Natural killer cell (primary cell): Measurements from ENCODE around the gene CAMSAP1. TPM values are rescaled to one million over a fixed set of nuclear protein-coding genes. Genes with fewer than 3 reads are reported as not detected.
A peak's percentile ranks its signal among the peaks of the same experiment; 100 is the strongest.

Source experiments
- ATAC-seq, 3 donors: fragments of 150-1000 bp in 2 of 3; fragments of 200-7000 bp in 1 of 3; cut with Tn5 transposase; 1 replicate in 1 of 3; 2 replicates in 2 of 3; pipeline ENCODE4 v1.10.0; 2021; ENCODE audit warnings: mild to moderate bottlenecking in 2 of 3, moderate library complexity in 2 of 3
- DNase-seq, 2 donors: peaks; one replicate each; pipeline versions ENCODE4 v3.0.0 to v3.0.0-alpha.2; 2013 to 2021; ENCODE audit warnings: mixed read lengths in 1 of 2
- H3K27ac ChIP-seq: one replicate; pipeline ENCODE4 v1.5.1; 2013; ENCODE audit warnings: mild to moderate bottlenecking, low read length
- H3K27me3 ChIP-seq: one replicate; pipeline ENCODE4 v1.6.1; 2013; ENCODE audit warnings: low read length; ENCODE audit not compliant: control insufficient read depth, insufficient read depth
- H3K36me3 ChIP-seq: one replicate; pipeline ENCODE4 v1.6.1; 2013; ENCODE audit warnings: low read length; ENCODE audit not compliant: control insufficient read depth, insufficient read depth
- H3K4me1 ChIP-seq: one replicate; pipeline ENCODE4 v1.6.1; 2013; ENCODE audit warnings: low read length; ENCODE audit not compliant: control insufficient read depth, insufficient read depth
- H3K4me3 ChIP-seq: one replicate; pipeline ENCODE4 v1.5.1; 2013; ENCODE audit warnings: low read length
- H3K9me3 ChIP-seq: one replicate; pipeline ENCODE4 v1.6.1; 2013; ENCODE audit warnings: low read length; ENCODE audit not compliant: control insufficient read depth, insufficient read depth
- H3K27ac Mint-ChIP-seq, 2 donors: one replicate each; pipeline ENCODE4 v1.8.0; 2022; ENCODE audit warnings: mild to moderate bottlenecking in 2 of 2, mixed read lengths in 2 of 2, moderate library complexity in 1 of 2
- H3K27me3 Mint-ChIP-seq, 2 donors: one replicate each; pipeline ENCODE4 v1.8.0; 2022; ENCODE audit warnings: low read depth in 2 of 2, mixed read lengths in 2 of 2
- H3K36me3 Mint-ChIP-seq: one replicate; pipeline ENCODE4 v1.8.0; 2022; ENCODE audit warnings: mixed read lengths
- H3K4me1 Mint-ChIP-seq, 2 donors: one replicate each; pipeline ENCODE4 v1.8.0; 2022; ENCODE audit warnings: mixed read lengths in 2 of 2
- H3K4me3 Mint-ChIP-seq: one replicate; pipeline ENCODE4 v1.8.0; 2022; ENCODE audit warnings: mild to moderate bottlenecking, moderate library complexity, mixed read lengths
- H3K9me3 Mint-ChIP-seq, 2 donors: one replicate each; pipeline ENCODE4 v1.8.0; 2022; ENCODE audit warnings: mixed read lengths in 2 of 2
- WGBS: methylation state at CpG from one replicate; pipeline ENCODE4 v1.1.7; 2013; ENCODE audit warnings: missing lambda C conversion rate; ENCODE audit not compliant: insufficient coverage; 5-methylcytosine and 5-hydroxymethylcytosine counted together
- intact Hi-C: fragments of 100-400 bp; cut with micrococcal nuclease; formaldehyde crosslinking; loops from one replicate; pipeline ENCODE4 v1.14.2; 2022
- total RNA-seq, 4 donors: library from RNA; stranded (reverse); fragments of 120-200 nt in 1 of 4; gene quantifications; one replicate each; pipeline versions ENCODE4 v1.2.3 to v1.2.4, GENCODE V29; 2013 to 2022
- TF ChIP-seq, protein P1 (sequence below): fragments of 200-600 bp; IDR thresholded peaks from one replicate; pipeline ENCODE4 v1.8.0; 2022; ENCODE audit warnings: antibody characterized with exemption

Gene CAMSAP1, protein sequence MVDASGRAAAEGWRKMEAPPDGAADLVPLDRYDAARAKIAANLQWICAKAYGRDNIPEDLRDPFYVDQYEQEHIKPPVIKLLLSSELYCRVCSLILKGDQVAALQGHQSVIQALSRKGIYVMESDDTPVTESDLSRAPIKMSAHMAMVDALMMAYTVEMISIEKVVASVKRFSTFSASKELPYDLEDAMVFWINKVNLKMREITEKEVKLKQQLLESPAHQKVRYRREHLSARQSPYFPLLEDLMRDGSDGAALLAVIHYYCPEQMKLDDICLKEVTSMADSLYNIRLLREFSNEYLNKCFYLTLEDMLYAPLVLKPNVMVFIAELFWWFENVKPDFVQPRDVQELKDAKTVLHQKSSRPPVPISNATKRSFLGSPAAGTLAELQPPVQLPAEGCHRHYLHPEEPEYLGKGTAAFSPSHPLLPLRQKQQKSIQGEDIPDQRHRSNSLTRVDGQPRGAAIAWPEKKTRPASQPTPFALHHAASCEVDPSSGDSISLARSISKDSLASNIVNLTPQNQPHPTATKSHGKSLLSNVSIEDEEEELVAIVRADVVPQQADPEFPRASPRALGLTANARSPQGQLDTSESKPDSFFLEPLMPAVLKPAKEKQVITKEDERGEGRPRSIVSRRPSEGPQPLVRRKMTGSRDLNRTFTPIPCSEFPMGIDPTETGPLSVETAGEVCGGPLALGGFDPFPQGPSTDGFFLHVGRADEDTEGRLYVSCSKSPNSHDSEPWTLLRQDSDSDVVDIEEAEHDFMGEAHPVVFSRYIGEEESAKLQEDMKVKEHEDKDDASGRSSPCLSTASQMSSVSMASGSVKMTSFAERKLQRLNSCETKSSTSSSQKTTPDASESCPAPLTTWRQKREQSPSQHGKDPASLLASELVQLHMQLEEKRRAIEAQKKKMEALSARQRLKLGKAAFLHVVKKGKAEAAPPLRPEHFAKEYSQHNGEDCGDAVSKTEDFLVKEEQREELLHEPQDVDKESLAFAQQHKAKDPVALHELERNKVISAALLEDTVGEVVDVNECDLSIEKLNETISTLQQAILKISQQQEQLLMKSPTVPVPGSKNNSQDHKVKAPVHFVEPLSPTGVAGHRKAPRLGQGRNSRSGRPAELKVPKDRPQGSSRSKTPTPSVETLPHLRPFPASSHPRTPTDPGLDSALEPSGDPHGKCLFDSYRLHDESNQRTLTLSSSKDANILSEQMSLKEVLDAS (N-terminal part only)
- total RNA-seq = 10 to 100 TPM; 25.9 to 33.5 (median 28.1) TPM
- 24.0 TPM for total RNA-seq (2013)

DNA sequence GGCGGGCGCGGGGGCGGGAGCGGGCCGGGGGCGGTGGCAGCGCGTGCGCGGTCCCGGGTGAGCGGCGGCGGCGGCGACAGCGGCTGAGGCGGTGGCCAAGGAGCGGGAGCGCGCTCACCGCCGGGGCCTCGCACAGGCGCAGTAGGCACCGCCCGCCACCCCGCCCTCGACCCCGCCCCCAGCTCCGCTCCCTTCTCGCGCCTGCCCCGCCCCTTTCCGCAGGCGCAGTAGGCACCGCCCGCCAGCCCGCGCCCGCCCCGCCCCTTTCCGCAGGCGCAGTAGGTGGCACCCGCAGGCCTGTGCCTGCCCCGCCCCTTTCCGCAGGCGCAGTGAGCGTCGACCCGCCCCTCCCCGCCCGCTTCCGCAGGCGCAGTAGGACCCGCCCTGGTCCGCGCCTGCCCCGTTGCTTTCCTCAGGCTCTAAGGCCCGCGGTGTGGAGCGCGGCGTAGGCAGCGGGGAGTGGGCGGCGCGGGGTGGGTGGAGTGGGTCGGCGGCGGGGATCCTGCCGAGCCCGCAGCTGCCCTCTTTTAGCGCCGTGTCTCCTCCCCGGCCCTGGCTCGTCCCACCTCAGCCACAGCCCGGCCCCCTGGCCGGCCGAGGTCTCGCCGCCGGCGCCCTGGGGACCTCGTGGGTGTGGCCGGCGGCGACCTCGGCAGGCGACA lies at the start of gene CAMSAP1:
Gene CAMSAP1 (minus strand): TSS at position 116 of the 662 bp plus-strand sequence. CDS start 387 bp downstream, outside the sequence.
- no peaks in the 10 kb centered on the region for H3K27me3 ChIP-seq
- peak; percentile 88 to 93 (median 88) for ATAC-seq
- H3K27me3 Mint-ChIP-seq = no peaks in the 10 kb centered on the region
- peak within 1 kb of the TSS; percentile 86 for H3K4me3 Mint-ChIP-seq
- peaks cover 0 to 3% of the 10 kb centered on the region in 2 donors for H3K9me3 Mint-ChIP-seq
- TF ChIP-seq, protein P1, sequence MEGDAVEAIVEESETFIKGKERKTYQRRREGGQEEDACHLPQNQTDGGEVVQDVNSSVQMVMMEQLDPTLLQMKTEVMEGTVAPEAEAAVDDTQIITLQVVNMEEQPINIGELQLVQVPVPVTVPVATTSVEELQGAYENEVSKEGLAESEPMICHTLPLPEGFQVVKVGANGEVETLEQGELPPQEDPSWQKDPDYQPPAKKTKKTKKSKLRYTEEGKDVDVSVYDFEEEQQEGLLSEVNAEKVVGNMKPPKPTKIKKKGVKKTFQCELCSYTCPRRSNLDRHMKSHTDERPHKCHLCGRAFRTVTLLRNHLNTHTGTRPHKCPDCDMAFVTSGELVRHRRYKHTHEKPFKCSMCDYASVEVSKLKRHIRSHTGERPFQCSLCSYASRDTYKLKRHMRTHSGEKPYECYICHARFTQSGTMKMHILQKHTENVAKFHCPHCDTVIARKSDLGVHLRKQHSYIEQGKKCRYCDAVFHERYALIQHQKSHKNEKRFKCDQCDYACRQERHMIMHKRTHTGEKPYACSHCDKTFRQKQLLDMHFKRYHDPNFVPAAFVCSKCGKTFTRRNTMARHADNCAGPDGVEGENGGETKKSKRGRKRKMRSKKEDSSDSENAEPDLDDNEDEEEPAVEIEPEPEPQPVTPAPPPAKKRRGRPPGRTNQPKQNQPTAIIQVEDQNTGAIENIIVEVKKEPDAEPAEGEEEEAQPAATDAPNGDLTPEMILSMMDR = no peak
- peak; percentile 94 to 97 for DNase-seq
- peaks cover 28% of the 10 kb centered on the region for H3K4me1 ChIP-seq
- H3K27ac ChIP-seq = peak within 1 kb of the TSS; percentile 38
- H3K4me3 ChIP-seq = peak within 1 kb of the TSS; percentile 61
- intact Hi-C loops = loop anchor here (2.0 kb wide), 1 partner anchor 19 kb away; no protein-coding TSS in a partner anchor
- peaks cover 3% of the 10 kb centered on the region for H3K36me3 ChIP-seq
- H3K4me1 Mint-ChIP-seq = peaks cover 42 to 43% of the 10 kb centered on the region in 2 donors
- H3K27ac Mint-ChIP-seq = peak within 1 kb of the TSS; percentile 69 to 71
- H3K36me3 Mint-ChIP-seq = no peaks in the 10 kb centered on the region
- no peaks in the 10 kb centered on the region for H3K9me3 ChIP-seq
- WGBS = under 1% methylated on average over 91 of the region's 91 CpGs

DNA sequence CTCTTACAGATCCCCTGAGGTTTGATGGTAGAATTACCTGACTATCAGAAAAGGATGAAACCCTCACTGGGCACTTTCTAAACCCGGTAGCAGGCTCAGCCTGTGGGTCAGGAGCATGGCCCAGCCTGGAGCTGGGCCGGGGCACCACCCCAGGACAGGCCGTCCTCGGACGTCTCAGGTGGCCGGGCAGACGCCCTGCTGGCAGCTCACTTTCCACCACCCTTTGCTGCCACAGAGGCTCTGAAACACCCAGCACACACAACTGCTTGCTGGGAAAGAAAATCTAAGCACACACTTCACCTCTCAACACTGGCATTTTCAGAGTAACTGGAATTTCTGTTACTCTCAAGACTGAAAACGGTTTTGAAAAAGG lies 49.4 kb upstream of the CAMSAP1 start:
- H3K4me1 Mint-ChIP-seq = peaks cover 23 to 34% of the 10 kb centered on the region in 2 donors
- H3K27me3 Mint-ChIP-seq = no peaks in the 10 kb centered on the region
- DNase-seq = no peak
- intact Hi-C loops = no loop called here
- H3K27ac Mint-ChIP-seq = no peak overlapping the region
- H3K9me3 Mint-ChIP-seq = no peaks in the 10 kb centered on the region
- WGBS = 97% methylated on average over 8 of the region's 8 CpGs
- no peaks in the 10 kb centered on the region for H3K9me3 ChIP-seq
- H3K27me3 ChIP-seq = no peaks in the 10 kb centered on the region
- peaks cover 19% of the 10 kb centered on the region for H3K4me1 ChIP-seq
- H3K27ac ChIP-seq = no peak overlapping the region
- TF ChIP-seq, protein P1 = no peak
- peaks cover 12% of the 10 kb centered on the region for H3K36me3 ChIP-seq
- no peak overlapping the region for H3K4me3 ChIP-seq
- H3K36me3 Mint-ChIP-seq = no peaks in the 10 kb centered on the region
- no peak overlapping the region for H3K4me3 Mint-ChIP-seq
- no peak for ATAC-seq

DNA sequence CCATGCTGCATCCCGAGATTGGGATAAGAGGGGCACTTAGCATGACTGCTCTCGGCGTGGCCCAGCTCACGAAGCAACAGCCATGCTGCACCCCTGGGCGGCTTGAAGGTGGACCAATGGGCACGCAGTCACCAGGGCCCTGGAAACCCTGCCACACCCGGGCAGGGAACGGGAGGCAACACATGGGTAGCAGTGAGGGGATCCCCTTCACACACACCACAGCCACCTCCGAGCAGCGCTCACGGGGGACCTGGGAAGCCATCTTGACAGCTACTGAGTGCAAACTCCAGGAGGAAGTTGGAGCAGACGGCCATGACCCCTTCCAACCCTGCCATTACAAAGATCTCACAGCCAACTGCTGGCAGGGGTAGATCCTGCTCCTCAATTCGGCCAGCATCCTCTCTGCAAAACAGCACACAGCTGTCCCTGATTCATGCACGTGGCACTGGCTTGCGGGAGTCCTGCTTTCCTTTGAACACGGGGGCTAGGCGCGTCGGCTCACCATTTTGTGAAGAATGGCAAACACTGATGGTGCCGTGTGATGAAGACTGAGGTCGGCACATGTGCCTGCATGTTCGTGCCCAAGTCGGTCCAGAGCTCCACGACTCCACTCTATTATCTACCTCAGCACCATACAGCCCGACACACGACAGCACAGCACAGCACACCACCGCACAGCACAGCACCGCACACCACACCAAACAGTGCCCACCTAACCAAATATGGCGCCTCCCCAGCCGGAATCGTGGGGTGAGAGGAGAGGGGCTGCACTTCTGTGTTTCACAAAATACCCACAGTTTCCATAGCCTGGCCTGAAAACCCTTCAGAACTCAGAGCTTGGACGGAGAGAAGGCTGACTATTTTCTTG lies 48.8 kb upstream of the CAMSAP1 start:
- Mint-ChIP-seq H3K4me1 (peaks cover 17 to 28% of the 10 kb centered on the region in 2 donors), H3K27me3 (no peaks in the 10 kb centered on the region), H3K27ac (no peak overlapping the region), H3K4me3 (no peak overlapping the region), H3K36me3 (no peaks in the 10 kb centered on the region), H3K9me3 (no peaks in the 10 kb centered on the region)
- Histone ChIP-seq H3K27ac (no peak overlapping the region), H3K4me1 (peaks cover 14% of the 10 kb centered on the region), H3K36me3 (peaks cover 12% of the 10 kb centered on the region), H3K9me3 (no peaks in the 10 kb centered on the region), H3K27me3 (no peaks in the 10 kb centered on the region), H3K4me3 (no peak overlapping the region)
- TF ChIP-seq, protein P1 = no peak
- WGBS = 98% methylated on average over 30 of the region's 32 CpGs
- ATAC-seq (no peak), DNase-seq (no peak)
- intact Hi-C loops = no loop called here
